Suprapubic skin (tissue), 3 donors: Measurements from ENCODE around the gene RAPGEF4.

ENCODE experiments used
- POLR2AphosphoS5 ChIP-seq, 3 donors: sonication (generic); formaldehyde crosslinking; IDR thresholded peaks; one replicate each; pipeline ENCODE4 v1.6.1; 2017; ENCODE audit warnings: antibody characterized with exemption in 3 of 3
- TF ChIP-seq, protein P1 (sequence below), 2 donors: fragments of 200-600 bp in 1 of 2; fragments of 450-650 bp in 1 of 2; sonication (generic) in 1 of 2; IDR thresholded peaks; one replicate each; pipeline ENCODE4 v1.5.1; 2016 to 2019; ENCODE audit warnings: antibody characterized with exemption in 2 of 2, mild to moderate bottlenecking in 1 of 2, moderate library complexity in 1 of 2

GRCh38 chr2:172736424-172737174, 954 bp downstream of the RAPGEF4 start:
- TF ChIP-seq POLR2AphosphoS5 (IDR thresholded peaks at IDR 0.05), result no peak
- TF ChIP-seq, protein P1, sequence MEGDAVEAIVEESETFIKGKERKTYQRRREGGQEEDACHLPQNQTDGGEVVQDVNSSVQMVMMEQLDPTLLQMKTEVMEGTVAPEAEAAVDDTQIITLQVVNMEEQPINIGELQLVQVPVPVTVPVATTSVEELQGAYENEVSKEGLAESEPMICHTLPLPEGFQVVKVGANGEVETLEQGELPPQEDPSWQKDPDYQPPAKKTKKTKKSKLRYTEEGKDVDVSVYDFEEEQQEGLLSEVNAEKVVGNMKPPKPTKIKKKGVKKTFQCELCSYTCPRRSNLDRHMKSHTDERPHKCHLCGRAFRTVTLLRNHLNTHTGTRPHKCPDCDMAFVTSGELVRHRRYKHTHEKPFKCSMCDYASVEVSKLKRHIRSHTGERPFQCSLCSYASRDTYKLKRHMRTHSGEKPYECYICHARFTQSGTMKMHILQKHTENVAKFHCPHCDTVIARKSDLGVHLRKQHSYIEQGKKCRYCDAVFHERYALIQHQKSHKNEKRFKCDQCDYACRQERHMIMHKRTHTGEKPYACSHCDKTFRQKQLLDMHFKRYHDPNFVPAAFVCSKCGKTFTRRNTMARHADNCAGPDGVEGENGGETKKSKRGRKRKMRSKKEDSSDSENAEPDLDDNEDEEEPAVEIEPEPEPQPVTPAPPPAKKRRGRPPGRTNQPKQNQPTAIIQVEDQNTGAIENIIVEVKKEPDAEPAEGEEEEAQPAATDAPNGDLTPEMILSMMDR (IDR thresholded peaks at IDR 0.05), result no peak
